Stimulated activated CD8-positive, alpha-beta memory T cell treated with anti-CD3 and anti-CD28 coated beads, Interleukin-15, amount 100 ng/mL, for 1 hour (primary cell): ENCODE data around the gene RPP38.

Experiments
- DNase-seq: peaks from one replicate; pipeline ENCODE4 v3.0.0-alpha.2; 2020; ENCODE audit warnings: low read depth

RPP38 gene

GRCh38 chr10:15112657-15113056 lies 15.5 kb downstream of the RPP38 start:
- no peak for DNase-seq

- no peak for DNase-seq
Observed at GRCh38 chr10:15113766-15114165, 16.6 kb downstream of the RPP38 start.

- no peak for DNase-seq
Observed at GRCh38 chr10:15116225-15116624, 19.1 kb downstream of the RPP38 start.

GRCh38 chr10:15118615-15119014 lies 21.5 kb downstream of the RPP38 start:
- no peak for DNase-seq

GRCh38 chr10:15120523-15120922 lies 23.4 kb downstream of the RPP38 start:
- DNase-seq = no peak

GRCh38 chr10:15121707-15122106 lies 24.6 kb downstream of the RPP38 start:
- no peak for DNase-seq

GRCh38 chr10:15122477-15123030 lies 25.4 kb downstream of the RPP38 start:
- no peak for DNase-seq

- no peak for DNase-seq
Observed at GRCh38 chr10:15123749-15124184, 26.6 kb downstream of the RPP38 start.

GRCh38 chr10:15124190-15124589 lies 27.0 kb downstream of the RPP38 start:
- no peak for DNase-seq

- DNase-seq = no peak
Observed at GRCh38 chr10:15124908-15125307, 27.8 kb downstream of the RPP38 start.

GRCh38 chr10:15131330-15131729 lies 34.2 kb downstream of the RPP38 start:
- no peak for DNase-seq

GRCh38 chr10:15136129-15137035 lies 39.2 kb downstream of the RPP38 start:
- DNase-seq = no peak

- no peak for DNase-seq
Observed at GRCh38 chr10:15137036-15137359, 39.8 kb downstream of the RPP38 start.

- DNase-seq = no peak
Observed at GRCh38 chr10:15137636-15138035, 40.5 kb downstream of the RPP38 start.

- DNase-seq = no peak
Observed at GRCh38 chr10:15140698-15141097, 43.5 kb downstream of the RPP38 start.

- no peak for DNase-seq
Observed at GRCh38 chr10:15141136-15142054, 44.2 kb downstream of the RPP38 start.

- no peak for DNase-seq
Observed at GRCh38 chr10:15144788-15145187, 47.6 kb downstream of the RPP38 start.

- DNase-seq = no peak
Observed at GRCh38 chr10:15146366-15146765, 49.2 kb downstream of the RPP38 start.

- DNase-seq = no peak
Observed at GRCh38 chr10:15147594-15148392, 50.6 kb downstream of the RPP38 start.

- no peak for DNase-seq
Observed at GRCh38 chr10:15149042-15149771, 52.1 kb downstream of the RPP38 start.

GRCh38 chr10:15150563-15150962 lies 53.4 kb downstream of the RPP38 start:
- DNase-seq = no peak
